HG03469 (cell line): ENCODE data around the gene ATP23.

Experiments
- ATAC-seq: cut with Tn5 transposase; IDR thresholded peaks from one replicate; pipeline ENCODE4 v1.9.1; 2021; ENCODE audit warnings: mild to moderate bottlenecking, moderate library complexity, moderate number of reproducible peaks; ENCODE audit not compliant: unreplicated experiment

ATP23 gene

GRCh38 chr12:57908511-57908910 is 32.9 kb upstream of the ATP23 start:
- no peak for ATAC-seq

DNA sequence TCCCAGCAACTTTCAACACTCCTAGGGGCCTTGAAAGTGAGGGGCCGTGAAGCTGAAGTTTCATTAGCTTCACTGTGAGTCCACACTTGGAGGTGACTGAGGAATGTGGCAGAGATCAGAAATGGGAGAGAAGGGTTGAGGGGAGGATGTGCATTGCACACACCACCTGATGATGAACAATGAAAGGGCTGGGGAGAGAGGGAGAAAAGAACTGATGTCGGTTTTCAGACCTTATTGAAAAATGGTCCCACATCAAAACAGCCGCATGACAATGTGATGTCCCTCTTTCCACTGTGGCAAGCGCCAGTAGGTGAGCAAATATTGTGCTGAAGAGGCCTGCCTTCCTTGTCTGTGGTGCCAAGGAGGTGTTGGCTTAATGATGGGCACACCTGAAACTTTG is 32.3 kb upstream of the ATP23 start:
- ATAC-seq: no peak

GRCh38 chr12:57909611-57910010 is 31.8 kb upstream of the ATP23 start:
- no peak for ATAC-seq

GRCh38 chr12:57918147-57918546 is 23.2 kb upstream of the ATP23 start:
- no peak for ATAC-seq

- no peak for ATAC-seq
Measured at GRCh38 chr12:57927086-57927485, 14.3 kb upstream of the ATP23 start.

- ATAC-seq: no peak
Measured at GRCh38 chr12:57929092-57929830, 12.1 kb upstream of the ATP23 start.

DNA sequence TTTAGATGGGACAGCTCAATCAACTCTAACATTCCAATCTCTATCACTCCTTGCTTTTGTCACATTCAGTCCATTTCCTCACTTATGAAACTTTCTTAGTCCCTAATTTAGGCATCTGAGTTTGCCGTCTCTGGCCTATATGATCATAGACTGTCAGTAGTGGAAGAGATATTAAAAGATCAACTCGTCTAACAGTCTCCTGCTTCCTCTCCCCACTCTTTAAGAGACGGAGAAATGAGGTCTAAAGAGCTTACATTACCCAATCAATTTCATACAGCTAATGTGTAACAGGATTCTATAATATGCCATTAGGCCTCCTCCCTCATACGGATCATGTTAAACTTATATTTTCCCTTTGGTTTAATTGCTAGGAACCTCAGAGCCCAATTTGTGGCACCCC is 6.5 kb upstream of the ATP23 start:
- ATAC-seq: no peak

DNA sequence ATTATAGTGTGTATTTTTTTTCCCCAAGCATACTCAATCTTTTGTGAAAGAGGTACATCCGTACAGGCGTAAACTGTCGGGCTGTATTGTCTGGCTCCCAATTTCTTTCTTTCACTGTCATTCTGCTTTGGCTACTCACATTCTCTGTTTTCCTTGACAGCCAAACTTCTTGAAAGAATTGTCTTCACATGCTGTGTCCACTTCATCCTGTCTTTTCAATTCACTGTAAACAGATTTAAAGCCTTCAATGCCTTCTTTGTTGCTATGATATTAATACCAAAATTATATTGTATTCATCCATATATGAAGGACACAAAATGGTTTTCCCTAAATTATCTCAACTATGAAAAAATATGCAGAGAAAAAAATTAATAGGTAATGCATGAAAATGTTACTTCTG is 6.0 kb upstream of the ATP23 start:
- no peak for ATAC-seq

GRCh38 chr12:57935839-57936512 is 5.4 kb upstream of the ATP23 start:
- ATAC-seq: peak; percentile 99

DNA sequence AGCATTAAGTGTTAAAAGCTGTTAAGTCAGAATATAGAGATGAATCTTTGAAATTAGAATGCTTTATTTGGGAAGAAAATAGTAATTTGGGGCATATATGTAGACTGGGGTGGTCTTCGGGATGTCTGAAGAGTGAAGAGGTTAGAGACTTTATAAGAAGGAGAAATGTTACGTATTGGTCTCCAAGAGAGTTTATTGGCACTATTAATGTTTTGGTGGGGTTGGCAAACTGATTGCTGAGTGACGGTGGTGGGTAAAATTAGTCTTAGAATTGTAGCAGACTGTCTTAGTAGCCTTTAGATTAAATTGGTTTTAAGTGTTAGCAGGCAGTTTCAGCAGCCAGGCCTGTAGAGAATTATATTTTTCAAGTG is 4.9 kb upstream of the ATP23 start:
- ATAC-seq: no peak

DNA sequence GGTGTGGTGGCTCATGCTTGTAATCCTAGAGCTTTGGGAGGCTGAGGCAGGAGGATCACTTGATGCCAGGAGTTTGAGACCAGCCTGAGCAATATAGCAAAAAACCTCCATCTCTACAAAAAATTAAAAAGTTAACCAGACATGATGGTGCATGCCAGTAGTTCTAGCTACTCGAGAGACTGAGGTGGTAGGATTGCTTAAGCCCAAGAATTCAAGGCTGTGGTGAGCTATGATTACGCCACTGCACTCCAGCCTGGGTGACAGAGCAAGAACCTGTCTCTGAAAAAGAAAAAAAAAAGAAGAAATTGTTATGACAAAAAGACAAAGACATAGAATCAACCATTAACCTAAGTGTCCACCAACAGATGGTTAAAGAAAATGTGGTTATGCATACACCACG is 2.1 kb upstream of the ATP23 start:
- no peak for ATAC-seq

- ATAC-seq: no peak
Measured at GRCh38 chr12:57940052-57940914, 1.1 kb upstream of the ATP23 start.

GRCh38 chr12:57940915-57941164 is 527 bp upstream of the ATP23 start:
- no peak for ATAC-seq

DNA sequence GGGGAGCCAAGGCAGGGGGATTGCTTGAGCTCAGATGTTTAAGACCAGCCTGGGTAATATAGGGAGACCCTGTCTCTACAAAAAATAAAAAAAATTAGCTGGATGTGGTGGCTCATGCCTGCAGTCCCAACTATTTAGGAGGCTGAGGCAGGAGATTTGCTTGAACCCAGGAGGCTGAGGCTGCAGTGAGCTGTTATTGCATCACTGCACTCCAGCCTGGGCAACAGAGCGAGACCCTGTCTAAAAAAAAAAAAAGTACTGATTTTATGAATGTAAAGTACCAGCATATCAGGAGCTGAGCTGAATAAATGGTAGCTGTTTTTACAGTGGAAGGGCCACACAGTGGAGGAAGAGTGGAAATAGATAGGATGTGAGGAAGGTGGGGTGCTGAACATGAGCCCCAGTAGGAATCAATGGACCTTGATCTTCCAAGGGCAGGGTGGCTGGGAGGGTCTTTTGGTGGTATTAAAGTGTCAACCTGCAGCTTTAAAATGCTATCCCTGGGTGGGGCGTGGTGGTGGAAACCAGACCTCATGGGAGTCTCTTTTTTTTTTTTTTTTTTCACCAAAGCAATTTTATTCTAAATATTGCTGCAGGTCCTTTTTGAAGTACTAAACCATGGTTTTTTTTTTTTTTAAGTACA is 2.2 kb downstream of the ATP23 start:
- no peak for ATAC-seq

GRCh38 chr12:57944313-57945023 is 3.1 kb downstream of the ATP23 start:
- ATAC-seq: no peak

- ATAC-seq: no peak
Measured at GRCh38 chr12:57952766-57953165, 11.4 kb downstream of the ATP23 start.

- ATAC-seq: no peak
Measured at GRCh38 chr12:57954768-57955167, 13.4 kb downstream of the ATP23 start.

DNA sequence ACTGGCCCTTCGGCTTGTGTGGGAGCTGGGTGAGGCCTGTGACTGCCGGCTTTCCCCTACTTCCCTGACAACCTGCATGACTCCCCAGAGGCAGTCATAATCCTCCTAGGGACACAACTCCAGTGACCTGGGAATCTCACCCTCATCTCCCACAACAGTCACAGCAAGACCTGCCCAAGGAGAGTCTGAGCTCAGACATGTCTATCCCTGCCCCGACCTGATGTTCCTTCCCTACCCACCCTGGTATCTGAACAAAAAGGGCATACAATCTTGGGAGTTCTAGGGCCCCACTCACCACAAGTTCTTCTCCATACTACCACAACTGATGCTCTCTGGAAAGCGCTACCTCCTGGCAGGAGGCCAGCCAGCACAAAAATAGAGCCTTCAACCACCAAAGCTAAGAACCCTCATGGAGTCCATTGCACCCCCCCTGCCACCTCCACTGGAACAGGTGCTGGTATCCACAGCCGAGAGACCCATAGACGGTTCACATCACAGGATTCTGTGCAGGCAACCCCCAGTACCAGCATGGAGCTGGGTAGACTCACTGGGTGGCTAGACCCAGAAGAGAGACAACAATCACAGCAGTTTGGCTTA is 16.8 kb downstream of the ATP23 start:
- no peak for ATAC-seq

DNA sequence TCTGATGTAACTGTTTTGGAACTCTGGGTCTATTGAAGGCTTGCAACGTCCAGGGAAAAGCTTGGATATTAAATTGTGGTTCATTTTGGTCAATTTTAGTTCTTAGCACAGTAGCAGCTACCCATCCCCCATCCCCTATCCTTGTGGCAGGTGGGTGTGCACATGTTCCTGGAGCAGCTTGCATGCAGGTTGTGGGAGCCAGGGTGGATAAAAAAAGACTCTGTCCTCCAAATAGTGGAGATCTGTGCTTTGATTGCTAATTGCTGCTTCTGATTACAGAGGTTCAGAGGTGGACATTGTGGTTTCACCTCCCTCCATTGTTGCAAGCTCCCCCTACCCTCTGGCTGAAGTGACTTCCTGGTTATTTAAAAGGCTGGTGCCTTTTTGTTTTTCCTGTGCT is 23.1 kb downstream of the ATP23 start:
- no peak for ATAC-seq

DNA sequence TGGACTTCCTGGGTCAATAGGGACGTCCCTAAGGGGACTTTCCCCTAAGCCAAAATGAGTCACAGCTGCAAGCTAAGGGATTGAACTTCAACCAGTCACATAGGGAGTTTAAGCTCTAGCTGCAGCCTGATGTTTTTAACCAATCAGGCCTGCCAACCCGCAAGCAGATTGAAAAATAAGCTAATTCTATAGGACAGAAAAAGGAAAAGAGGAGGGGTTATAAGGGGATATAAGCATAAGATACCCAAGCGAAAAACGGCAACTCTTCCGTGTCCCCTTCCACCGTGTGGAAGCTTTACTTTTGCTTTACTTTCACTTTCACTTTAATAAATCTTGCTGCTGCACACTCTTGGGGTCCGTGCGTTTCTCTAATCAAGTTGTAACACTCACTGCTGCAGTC is 24.4 kb downstream of the ATP23 start:
- no peak for ATAC-seq

DNA sequence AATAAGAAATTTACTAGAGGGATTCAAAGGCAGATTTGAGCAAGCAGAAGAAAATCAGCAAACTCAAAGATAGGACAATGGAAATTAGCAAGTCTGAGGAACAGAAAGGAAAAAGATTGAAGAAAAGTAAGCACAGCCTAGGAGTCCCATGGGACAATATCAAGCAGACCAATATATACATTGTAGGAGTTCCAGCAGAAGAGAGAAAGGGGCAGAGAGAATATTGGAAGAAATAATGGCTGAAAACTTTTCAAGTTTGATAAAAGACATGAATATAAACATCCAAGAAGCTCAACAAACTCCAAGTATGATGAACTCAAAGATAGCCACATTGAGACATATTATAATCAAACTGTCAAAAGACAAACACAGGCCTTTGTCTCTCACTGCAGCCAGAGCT is 25.2 kb downstream of the ATP23 start:
- no peak for ATAC-seq
